H1 (cell line): ENCODE measurements around the gene PLSCR3. TPM values are rescaled to one million over a fixed set of nuclear protein-coding genes. Genes with fewer than 3 reads are reported as not detected.

Experiments used
- CTCF ChIA-PET: fragments of 300-600 bp; sonication (Branson Sonifier 250); formaldehyde crosslinking; loops from one replicate; lab custom pipeline; 2021; ENCODE audit not compliant: partially characterized antibody; lab: Charles Lee
- POLR2A ChIA-PET: fragments of 300-600 bp; sonication (Branson Sonifier 250); formaldehyde crosslinking; loops from one replicate; lab custom pipeline; 2021; ENCODE audit warnings: inconsistent platforms; ENCODE audit not compliant: partially characterized antibody; lab: Charles Lee
- DNase-seq, 2 experiments: peaks; one replicate each; pipeline versions ENCODE4 v3.0.0 to v3.0.0-alpha.2; 2010 to 2022; ENCODE audit warnings: low spot score in 2 of 2, low read depth in 1 of 2, mixed read lengths in 1 of 2
- FAIRE-seq: peaks from 2 replicates; lab custom pipeline; 2011; peaks lifted over from hg19 to GRCh38; lab: Jason Lieb, UNC
- H2AFZ ChIP-seq: 2 replicates; pipeline ENCODE4 v1.8.1; 2012; ENCODE audit warnings: low read length, inconsistent platforms
- H2AK5ac ChIP-seq: 2 replicates; pipeline ENCODE4 v1.6.1; 2013; ENCODE audit warnings: low read depth, low read length
- H2BK120ac ChIP-seq: replicated peaks from 2 replicates; pipeline ENCODE3; 2013; ENCODE audit warnings: low read depth, low read length, inconsistent platforms
- H2BK12ac ChIP-seq: 2 replicates; pipeline ENCODE4 v1.6.1; 2013; ENCODE audit warnings: low read depth, low read length
- H2BK15ac ChIP-seq: 2 replicates; pipeline ENCODE4 v1.6.1; 2013; ENCODE audit warnings: low read length
- H2BK20ac ChIP-seq: 2 replicates; pipeline ENCODE4 v1.6.1; 2013; ENCODE audit warnings: low read length
- H2BK5ac ChIP-seq: 2 replicates; pipeline ENCODE4 v1.6.1; 2013; ENCODE audit warnings: low read depth, low read length
- H3K14ac ChIP-seq: 2 replicates; pipeline ENCODE4 v1.6.1; 2013; ENCODE audit warnings: inconsistent platforms; ENCODE audit not compliant: insufficient read length
- H3K18ac ChIP-seq: 2 replicates; pipeline ENCODE4 v1.6.1; 2013; ENCODE audit warnings: low read length; ENCODE audit errors: extremely low read depth
- H3K23ac ChIP-seq: 2 replicates; pipeline ENCODE4 v1.6.1; 2013; ENCODE audit warnings: inconsistent platforms; ENCODE audit not compliant: insufficient read length
- H3K23me2 ChIP-seq: 2 replicates; pipeline ENCODE4 v1.6.1; 2013; ENCODE audit warnings: low read depth, low read length
- H3K27ac ChIP-seq: 2 replicates; pipeline ENCODE4 v1.6.1; 2011; ENCODE audit warnings: low read depth, low read length, inconsistent platforms
- H3K27me3 ChIP-seq, 4 experiments: replicated peaks in 1 of 4; 1 replicate in 1 of 4; 2 replicates in 3 of 4; pipeline versions ENCODE4 v1.6.1 to v1.8.1; 2011 to 2013; ENCODE audit warnings: low read length in 3 of 4, mild to moderate bottlenecking in 3 of 4, inconsistent platforms in 2 of 4, mixed read lengths in 2 of 4, moderate library complexity in 1 of 4; ENCODE audit not compliant: control insufficient read depth in 3 of 4, insufficient read depth in 3 of 4; ENCODE audit errors: extremely low read depth in 1 of 4
- H3K36me3 ChIP-seq, 4 experiments: 2 replicates each; pipeline versions ENCODE4 v1.6.1 to v1.8.1; 2011 to 2013; ENCODE audit warnings: mild to moderate bottlenecking in 4 of 4, low read length in 3 of 4, moderate library complexity in 2 of 4, control low read depth in 1 of 4, inconsistent platforms in 1 of 4; ENCODE audit not compliant: insufficient read depth in 4 of 4, control insufficient read depth in 2 of 4
- H3K4ac ChIP-seq: replicated peaks from 2 replicates; pipeline ENCODE3; 2013; ENCODE audit warnings: low read length, low read depth, mixed read lengths, inconsistent platforms; ENCODE audit not compliant: insufficient read length
- H3K4me1 ChIP-seq, 4 experiments: replicated peaks in 1 of 4; 1 replicate in 1 of 4; 2 replicates in 3 of 4; pipeline versions ENCODE4 v1.6.1 to v1.8.1; 2011 to 2013; ENCODE audit warnings: low read length in 3 of 4, inconsistent platforms in 2 of 4, mixed read lengths in 1 of 4; ENCODE audit not compliant: insufficient read depth in 4 of 4, control insufficient read depth in 3 of 4
- H3K4me2 ChIP-seq, 2 experiments: 2 replicates each; pipeline versions ENCODE4 v1.6.1 to v1.8.1; 2011 to 2013; ENCODE audit warnings: low read depth in 2 of 2, low read length in 2 of 2, control low read depth in 1 of 2, inconsistent platforms in 1 of 2, mild to moderate bottlenecking in 1 of 2; ENCODE audit not compliant: insufficient read depth in 1 of 2
- H3K4me3 ChIP-seq, 4 experiments: fragments of 200-600, 300-600 bp in 1 of 4; sonication (generic), shearing (Covaris generic), sonication (Bioruptor Twin) in 1 of 4; 2 replicates each; pipeline versions ENCODE4 v1.5.1 to v1.8.1; 2011 to 2016; ENCODE audit warnings: low read length in 4 of 4, low read depth in 3 of 4, control low read depth in 2 of 4, inconsistent platforms in 2 of 4, mild to moderate bottlenecking in 2 of 4, mixed read lengths in 1 of 4, moderate library complexity in 1 of 4; ENCODE audit not compliant: insufficient read depth in 2 of 4; ENCODE audit errors: extremely low read depth in 1 of 4
- H3K56ac ChIP-seq: replicated peaks from 2 replicates; pipeline ENCODE3; 2013; ENCODE audit warnings: low read depth, mild to moderate bottlenecking, mixed read lengths, low read length, inconsistent platforms; ENCODE audit not compliant: insufficient read length
- H3K79me1 ChIP-seq: 2 replicates; pipeline ENCODE4 v1.6.1; 2013; ENCODE audit warnings: low read depth, low read length, control low read depth
- H3K79me2 ChIP-seq, 2 experiments: 2 replicates each; pipeline versions ENCODE4 v1.6.1 to v1.8.1; 2012 to 2013; ENCODE audit warnings: low read length in 2 of 2, mild to moderate bottlenecking in 2 of 2, inconsistent platforms in 1 of 2; ENCODE audit not compliant: insufficient read depth in 2 of 2, control insufficient read depth in 1 of 2
- H3K9ac ChIP-seq, 4 experiments: replicated peaks in 1 of 4; 1 replicate in 1 of 4; 2 replicates in 3 of 4; pipeline versions ENCODE4 v1.6.1 to v1.8.1; 2011 to 2013; ENCODE audit warnings: low read depth in 3 of 4, low read length in 3 of 4, control low read depth in 2 of 4, mild to moderate bottlenecking in 2 of 4, moderate library complexity in 2 of 4, inconsistent platforms in 1 of 4; ENCODE audit errors: extremely low read depth in 1 of 4
- H3K9me3 ChIP-seq, 2 experiments: 2 replicates each; pipeline versions ENCODE4 v1.6.1 to v1.8.1; 2012 to 2013; ENCODE audit warnings: mild to moderate bottlenecking in 2 of 2, moderate library complexity in 2 of 2, control low read depth in 1 of 2, inconsistent platforms in 1 of 2, low read depth in 1 of 2, low read length in 1 of 2, mixed read lengths in 1 of 2; ENCODE audit not compliant: insufficient read depth in 2 of 2
- H4K20me1 ChIP-seq, 2 experiments: replicated peaks in 1 of 2; 2 replicates each; pipeline versions ENCODE3 to v1.8.1; 2011 to 2013; ENCODE audit warnings: inconsistent platforms in 2 of 2, low read length in 2 of 2, mild to moderate bottlenecking in 1 of 2; ENCODE audit not compliant: insufficient read depth in 2 of 2, control insufficient read depth in 1 of 2
- H4K5ac ChIP-seq: 2 replicates; pipeline ENCODE4 v1.6.1; 2013; ENCODE audit warnings: low read length, low read depth, mixed read lengths, inconsistent platforms; ENCODE audit not compliant: insufficient read length
- H4K8ac ChIP-seq: 2 replicates; pipeline ENCODE4 v1.8.0; 2013; ENCODE audit warnings: mild to moderate bottlenecking, moderate library complexity, low read length, inconsistent platforms; ENCODE audit not compliant: insufficient read depth; ENCODE audit errors: extremely low read depth
- H4K91ac ChIP-seq: replicated peaks from 2 replicates; pipeline ENCODE3; 2013; ENCODE audit warnings: low read length, mixed read lengths, inconsistent platforms; ENCODE audit not compliant: insufficient read length
- BCL11A ChIP-seq, 2 experiments: IDR thresholded peaks; one replicate each; pipeline ENCODE4 v1.6.1; 2011; ENCODE audit warnings: low read depth in 2 of 2, low read length in 2 of 2, mild to moderate bottlenecking in 2 of 2
- CBX5 ChIP-seq: fragments of 300-800, 300-1000 bp; sonication (generic); IDR thresholded peaks from 2 replicates; pipeline ENCODE4 v1.7.1; 2016; ENCODE audit warnings: antibody characterized with exemption, low read length, low read depth
- CTCF ChIP-seq, 3 experiments: IDR thresholded peaks; 1 replicate in 2 of 3; 2 replicates in 1 of 3; pipeline versions ENCODE4 v1.5.1 to v1.6.1; 2011; ENCODE audit warnings: low read length in 3 of 3, mild to moderate bottlenecking in 3 of 3, inconsistent platforms in 2 of 3, low read depth in 1 of 3, moderate library complexity in 1 of 3; ENCODE audit not compliant: insufficient read depth in 1 of 3; ENCODE audit errors: control extremely low read depth in 1 of 3
- FOSL1 ChIP-seq: IDR thresholded peaks from 2 replicates; pipeline ENCODE4 v1.6.1; 2011; ENCODE audit warnings: mild to moderate bottlenecking, low read depth, low read length, moderate library complexity; ENCODE audit not compliant: insufficient read depth
- MAFK ChIP-seq: IDR thresholded peaks from 2 replicates; pipeline ENCODE4 v1.6.1; 2012; ENCODE audit warnings: low read depth, mild to moderate bottlenecking, improper control_type of control experiment, low read length
- NANOG ChIP-seq: IDR thresholded peaks from 2 replicates; pipeline ENCODE4 v1.6.1; 2011; ENCODE audit warnings: low read length, low read depth, mild to moderate bottlenecking, inconsistent platforms; ENCODE audit not compliant: insufficient read depth, poor library complexity, severe bottlenecking
- PHF8 ChIP-seq: fragments of 200-600 bp; sonication (generic); conservative IDR thresholded peaks from 2 replicates; pipeline ENCODE4 v1.7.1; 2012; ENCODE audit warnings: low read depth, mild to moderate bottlenecking, inconsistent platforms, low read length, moderate library complexity
- RFX5 ChIP-seq: IDR thresholded peaks from 2 replicates; pipeline ENCODE4 v1.6.1; 2011; ENCODE audit warnings: low read depth, low read length, improper control_type of control experiment, borderline replicate concordance
- SIN3A ChIP-seq, 2 experiments: IDR thresholded peaks in 1 of 2; conservative IDR thresholded peaks in 1 of 2; 2 replicates each; pipeline ENCODE4 v1.6.1; 2011 to 2012; ENCODE audit warnings: low read length in 2 of 2, improper control_type of control experiment in 1 of 2, low read depth in 1 of 2, mild to moderate bottlenecking in 1 of 2
- TAF7 ChIP-seq: optimal IDR thresholded peaks from 2 replicates; pipeline ENCODE3; 2011; ENCODE audit warnings: low read depth, mild to moderate bottlenecking, inconsistent platforms, low read length, moderate library complexity, borderline replicate concordance
- TEAD4 ChIP-seq: IDR thresholded peaks from 2 replicates; pipeline ENCODE4 v1.6.1; 2012; ENCODE audit warnings: low read depth, low read length, inconsistent platforms, mixed read lengths
- WGBS, 2 experiments: shearing (Covaris generic) in 1 of 2; methylation state at CpG; one replicate each; pipeline versions ENCODE4 v1.1.6 to v1.1.7; 2013 to 2015; ENCODE audit warnings: low lambda C conversion rate in 2 of 2, mixed read lengths in 2 of 2, inconsistent platforms in 1 of 2, low coverage in 1 of 2, missing lambda C conversion rate in 1 of 2; ENCODE audit not compliant: insufficient replicate concordance in 2 of 2, insufficient coverage in 1 of 2, insufficient read length in 1 of 2; ENCODE audit errors: extremely low coverage in 1 of 2, missing lambda C conversion rate in 1 of 2; 5-methylcytosine and 5-hydroxymethylcytosine counted together
- polyA plus RNA-seq, 7 experiments: library from polyadenylated mRNA; depleted of rRNA in 3 of 7; stranded (reverse) in 5 of 7; unstranded in 2 of 7; fragments of >200 nt in 5 of 7; fragments of 200-250 nt in 2 of 7; gene quantifications; 1 replicate in 5 of 7; 2 replicates in 1 of 7; 4 replicates in 1 of 7; pipeline versions ENCODE4 v1.2.1 to v1.2.3, GENCODE V29; 2011 to 2013; ENCODE audit warnings: missing spikeins in 2 of 7, mixed read lengths in 2 of 7
- total RNA-seq: library from RNA; stranded (reverse); fragmentation: NEBNext Ultra II Directional; extraction: Animal tissue kit (Norgen Biotek cat#: 25700); gene quantifications from 2 replicates; pipeline ENCODE4 v1.2.1, GENCODE V29; 2021

PLSCR3 gene
- total and polyA plus RNA-seq, 2 of the 8 experiments (the other 6 are each of a cell fraction or from before 2014, with no cell fraction given): 36.1 to 38.7 TPM

DNA sequence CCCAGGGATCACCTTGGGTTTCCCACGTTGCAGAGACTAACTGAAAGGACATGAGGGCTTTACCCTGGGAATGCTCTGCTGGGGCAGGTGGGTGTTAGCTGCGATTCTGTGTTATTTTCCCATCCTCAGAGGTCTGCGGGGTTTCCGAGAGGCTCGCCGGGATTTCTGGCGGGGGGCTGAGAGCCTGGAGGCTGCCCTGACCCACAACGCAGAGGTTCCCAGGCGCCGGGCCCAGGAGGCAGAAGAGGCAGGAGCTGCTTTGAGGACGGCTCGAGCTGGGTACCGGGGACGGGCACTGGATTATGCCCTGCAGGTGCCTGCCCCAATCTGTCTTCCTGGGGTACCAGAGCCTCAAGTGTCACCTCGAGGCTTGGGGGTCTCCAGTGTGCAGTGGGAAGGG, 51.1 kb downstream of the PLSCR3 start:
- H2BK20ac ChIP-seq: no peak overlapping the region
- no peak overlapping the region for H4K5ac ChIP-seq
- FAIRE-seq: no peak
- ChIA-PET CTCF (interaction anchor here (0.5 to 14.1 kb wide), 7 partner anchors 10 to 303 kb away, joined by 3 to 167 read pairs (median 3); partner anchors contain the start of genes NEURL4 and TMEM95), POLR2A (interaction anchor here (1.0 to 3.7 kb wide), 7 partner anchors 13 to 218 kb away, joined by 3 to 20 read pairs (median 3); partner anchors contain the start of gene NEURL4)
- H3K79me1 ChIP-seq: no peaks in the 10 kb centered on the region
- H3K27ac ChIP-seq: no peak overlapping the region
- no peak overlapping the region for H3K4me2 ChIP-seq
- H2BK12ac ChIP-seq: no peak overlapping the region
- no peaks in the 10 kb centered on the region for H4K20me1 ChIP-seq
- no peaks in the 10 kb centered on the region for H3K79me2 ChIP-seq
- no peak overlapping the region for H2BK5ac ChIP-seq
- no peak overlapping the region for H3K56ac ChIP-seq
- H3K23ac ChIP-seq: no peak overlapping the region
- H3K23me2 ChIP-seq: no peaks in the 10 kb centered on the region
- no peak overlapping the region for H3K4ac ChIP-seq
- H2AK5ac ChIP-seq: no peak overlapping the region
- H3K14ac ChIP-seq: no peak overlapping the region
- H2BK120ac ChIP-seq: no peak overlapping the region
- no peak overlapping the region for H3K4me3 ChIP-seq
- 94% methylated on average over 15 of the region's 15 CpGs; no CpG with 5 or more reads in 1 of the 2 experiments for WGBS, 2 experiments
- no peak overlapping the region for H2BK15ac ChIP-seq
- H3K36me3 ChIP-seq: no peaks in the 10 kb centered on the region; a peak in 1 of 8 replicates
- no peak for DNase-seq
- no peak overlapping the region for H3K9ac ChIP-seq
- H3K27me3 ChIP-seq: no peaks in the 10 kb centered on the region
- no peaks in the 10 kb centered on the region for H3K4me1 ChIP-seq
- H4K91ac ChIP-seq: no peak overlapping the region
- H3K18ac ChIP-seq: no peak overlapping the region
- H2AFZ ChIP-seq: no peak overlapping the region
- H4K8ac ChIP-seq: peak overlapping the region; percentile 5; the same call in 1 of the 2 replicates
- H3K9me3 ChIP-seq: no peaks in the 10 kb centered on the region
- TF ChIP-seq TAF7 (no peak), CTCF (IDR thresholded peaks at IDR 0.05; ENCODE audit: control extremely low read depth in 1 of 3, insufficient read depth in 1 of 3, low read depth in 1 of 3, low read length in 3 of 3) (no peak), MAFK (no peak), NANOG (no peak), RFX5 (no peak), PHF8 (no peak), SIN3A (conservative IDR thresholded peaks at IDR 0.05 in 1 of 2, IDR thresholded peaks at IDR 0.05 in 1 of 2; ENCODE audit: low read depth in 1 of 2, low read length in 2 of 2) (no peak), BCL11A (IDR thresholded peaks at IDR 0.05; ENCODE audit: low read depth in 2 of 2, low read length in 2 of 2) (no peak), TEAD4 (no peak), CBX5 (no peak), FOSL1 (no peak)
